GM21367 (cell line): ENCODE results near the gene IPO4.

ENCODE experiments used
- ATAC-seq: cut with Tn5 transposase; IDR thresholded peaks from one replicate; pipeline ENCODE4 v1.9.1; 2021; ENCODE audit not compliant: unreplicated experiment

Gene IPO4

GRCh38 chr14:24132976-24133375, 55.6 kb downstream of the IPO4 start:
- ATAC-seq, result no peak

GRCh38 chr14:24132061-24132685, 56.4 kb downstream of the IPO4 start:
- no peak for ATAC-seq

DNA sequence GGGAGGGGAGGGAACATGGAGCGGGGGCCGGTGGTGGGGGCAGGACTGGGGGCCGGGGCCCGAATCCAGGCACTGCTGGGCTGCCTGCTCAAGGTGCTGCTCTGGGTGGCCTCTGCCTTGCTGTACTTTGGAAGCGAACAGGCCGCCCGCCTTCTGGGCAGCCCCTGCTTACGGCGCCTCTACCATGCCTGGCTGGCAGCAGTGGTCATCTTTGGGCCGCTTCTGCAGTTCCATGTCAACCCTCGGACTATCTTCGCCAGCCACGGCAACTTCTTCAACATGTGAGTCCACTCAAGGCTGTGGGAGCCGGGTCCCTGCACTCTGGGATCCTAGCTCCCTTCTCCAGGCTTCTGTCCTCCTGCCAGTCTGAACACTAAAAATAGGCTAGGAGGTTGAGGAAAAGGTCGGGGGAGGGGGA, 57.1 kb downstream of the IPO4 start:
- ATAC-seq, result no peak

DNA sequence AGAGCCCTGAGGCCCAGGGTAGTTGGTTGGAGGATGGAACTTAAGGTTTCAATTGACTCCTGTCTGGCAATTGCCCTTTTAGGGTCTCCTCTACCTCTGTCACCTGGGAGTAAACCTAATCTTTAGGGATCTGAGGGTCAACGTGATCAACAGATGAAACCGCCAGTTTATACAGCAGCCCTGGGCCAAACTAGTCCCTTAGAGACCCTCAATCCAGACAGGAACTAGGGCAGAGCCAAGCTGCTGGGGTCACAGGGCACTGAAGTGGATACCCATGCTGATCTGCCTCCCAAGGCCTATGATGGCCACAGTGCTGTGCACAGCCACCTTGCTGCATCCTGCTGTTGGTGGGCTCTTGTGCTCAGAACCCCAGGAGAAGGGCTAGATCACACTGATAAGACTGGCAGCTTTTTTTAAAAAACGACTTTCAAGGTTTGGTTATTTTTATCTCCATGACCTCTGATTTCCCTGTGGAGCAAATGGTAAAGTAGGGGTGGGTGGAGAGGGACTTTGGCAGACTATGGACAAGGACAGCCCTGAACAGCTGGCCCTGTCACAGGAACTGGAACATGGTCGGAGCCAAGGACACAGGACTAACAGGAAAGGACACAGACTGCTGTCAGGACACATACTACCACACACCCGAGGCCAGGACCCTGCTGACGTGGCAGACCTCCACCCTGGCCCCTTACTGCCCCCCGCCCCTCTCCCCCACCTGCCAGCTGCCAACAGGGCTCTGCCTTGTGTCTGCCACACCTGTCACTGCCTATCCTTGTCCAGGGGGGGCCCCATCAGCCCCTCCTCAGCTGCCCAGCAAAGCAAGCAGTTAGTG, 57.7 kb downstream of the IPO4 start:
- no peak for ATAC-seq

GRCh38 chr14:24130380-24130716, 58.3 kb downstream of the IPO4 start, which contains the start of gene FITM1:
Gene FITM1 (plus strand): TSS chr14:24130659. CDS start chr14:24131564, 905 bp downstream.
- no peak for ATAC-seq
